CD4-positive, alpha-beta T cell treated with Interferon alpha-2 for 1 hour (primary cell): ENCODE results near the gene TTC7B.
"Not testable (repeated sequence)": the region's sequence is repeated elsewhere in the genome, so short reads cannot be mapped to it uniquely, and the experiment has no call there.

ENCODE experiments used
- DNase-seq, 2 donors: peaks; one replicate each; pipeline ENCODE4 v3.0.0-alpha.2; 2020 to 2022

TTC7B gene

DNA sequence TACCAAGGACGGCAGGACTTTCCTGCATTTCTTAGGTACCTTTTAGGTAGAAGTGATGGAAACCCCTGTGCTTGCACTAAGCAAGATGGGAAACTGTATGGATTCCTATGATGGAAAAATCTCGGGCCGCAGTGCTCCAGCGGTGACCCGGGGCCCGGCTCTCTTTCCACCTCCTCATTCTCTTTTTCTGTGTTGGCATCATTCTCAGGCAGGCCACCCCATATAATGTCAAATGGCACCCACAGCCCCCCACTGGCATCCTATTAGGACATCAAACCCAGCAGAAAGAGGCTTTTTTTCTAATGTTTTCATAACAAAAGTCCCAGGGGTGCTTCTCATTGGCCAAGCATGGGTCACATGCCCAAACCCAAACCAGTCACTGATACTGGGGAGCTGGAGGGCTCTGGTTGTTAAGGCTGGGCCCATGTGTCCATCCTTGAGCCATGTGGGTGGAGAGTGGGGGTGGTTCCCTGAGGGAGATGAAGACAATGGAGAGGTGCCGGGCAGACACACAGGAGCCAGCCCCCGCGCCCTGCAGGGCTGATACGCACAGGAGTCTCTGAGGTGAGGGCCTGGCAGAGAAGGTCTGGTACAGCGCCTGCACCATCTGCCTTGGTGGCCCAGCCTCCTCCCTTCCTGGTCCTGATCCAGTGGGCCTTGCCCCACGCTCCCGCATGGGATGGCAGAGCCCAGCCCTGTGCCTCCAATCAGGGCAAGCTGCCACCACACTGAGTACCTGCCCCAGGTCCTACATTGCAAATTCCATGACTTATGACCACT lies 277.3 kb downstream of the TTC7B start:
- DNase-seq, result no peak

DNA sequence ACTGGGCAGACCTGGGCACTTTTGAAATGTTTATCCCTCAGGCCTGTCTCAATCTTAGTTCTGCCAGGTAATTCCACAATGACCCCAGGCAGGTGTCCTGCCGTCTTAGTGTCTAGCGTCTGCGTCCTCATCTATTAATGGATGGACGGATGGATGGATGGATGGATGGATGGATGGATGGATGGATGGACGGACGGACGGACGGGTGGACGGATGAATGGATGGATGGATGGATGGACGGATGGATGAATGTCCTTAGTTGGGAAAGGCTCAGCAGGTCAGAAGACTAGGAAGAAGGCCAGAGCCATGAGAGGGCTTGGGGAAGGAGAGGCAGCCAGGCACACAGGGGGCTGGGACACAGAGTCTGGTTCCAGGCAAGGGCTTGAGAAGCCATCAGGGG lies 278.1 kb downstream of the TTC7B start:
- DNase-seq, result no peak

DNA sequence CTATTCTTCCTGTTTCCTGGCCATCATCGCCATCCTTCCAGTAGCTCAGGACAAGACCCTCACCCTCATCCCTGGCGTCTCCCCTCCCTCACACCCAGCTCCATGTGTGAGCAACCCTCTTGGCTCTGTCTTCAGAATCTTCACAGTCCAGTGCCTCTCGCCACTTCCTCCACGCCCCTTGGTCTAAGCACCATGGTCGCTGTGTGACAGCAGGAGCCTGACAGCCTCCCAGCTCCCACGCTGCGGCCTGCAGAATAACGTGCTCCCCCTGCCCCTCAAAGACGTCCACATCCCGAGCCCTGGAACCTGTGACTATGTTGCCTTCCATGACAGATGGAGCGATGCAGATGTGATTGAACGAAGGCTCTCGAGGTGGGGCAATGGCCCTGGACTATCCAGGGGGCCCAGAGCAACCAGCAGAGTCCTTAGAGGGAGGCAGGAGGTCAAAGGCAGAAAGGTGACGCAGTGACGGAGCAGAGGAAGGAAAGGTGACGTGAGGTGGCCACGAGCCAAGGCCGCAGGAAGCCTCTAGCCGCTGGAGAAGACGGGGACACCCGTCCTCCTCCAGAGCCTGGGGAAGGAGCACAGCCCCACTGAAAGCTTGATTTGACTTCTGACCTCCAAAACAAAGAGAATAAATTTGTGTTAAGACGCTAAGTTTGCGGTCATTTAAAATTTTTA lies 279.6 kb downstream of the TTC7B start:
- no peak for DNase-seq

DNA sequence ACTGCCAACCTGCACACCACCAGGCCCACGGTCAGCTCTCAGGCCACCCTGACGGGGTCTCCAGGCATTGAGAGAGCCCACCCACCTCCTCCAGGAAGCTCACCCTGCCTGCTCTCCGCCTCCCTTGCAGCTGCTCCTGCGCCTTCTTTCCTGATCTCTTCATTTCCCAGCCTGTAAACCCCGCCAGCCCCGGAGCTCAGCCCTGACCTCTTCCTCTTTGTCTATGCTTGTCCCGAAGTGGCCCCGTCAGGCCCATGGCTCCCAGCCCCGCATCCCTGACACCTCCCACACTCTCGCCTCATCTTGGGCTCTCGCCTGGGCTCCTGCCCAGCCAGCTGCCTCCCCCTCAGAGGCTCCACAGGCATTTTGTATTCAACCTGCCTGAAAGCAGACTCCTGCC lies 280.1 kb downstream of the TTC7B start:
- DNase-seq, result no peak

DNA sequence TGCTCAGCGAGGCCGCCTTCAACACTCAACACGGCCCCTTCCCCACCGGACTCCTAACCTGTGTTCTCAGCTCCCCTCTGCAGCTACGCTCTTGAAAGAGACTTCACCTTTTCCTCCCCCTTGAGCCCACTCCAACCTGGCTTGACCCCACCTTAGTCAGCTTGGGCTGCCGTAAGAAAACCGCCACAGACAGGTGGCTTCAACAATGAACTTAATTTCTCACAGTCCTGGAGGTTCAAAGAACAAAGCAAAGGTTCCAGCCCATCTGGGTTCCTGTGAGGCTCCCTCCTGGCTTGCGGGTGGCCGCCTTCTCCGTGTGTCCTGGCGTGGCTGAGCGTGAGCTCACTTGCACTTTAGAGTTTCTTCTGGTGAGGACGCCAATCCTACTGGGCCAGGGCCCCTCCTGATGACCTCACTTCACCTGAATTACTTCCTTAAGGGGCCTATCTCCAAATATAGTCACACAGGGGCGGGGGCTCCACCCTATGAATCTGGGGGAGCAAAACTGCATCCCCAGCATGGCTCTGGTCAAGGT lies 280.6 kb downstream of the TTC7B start:
- DNase-seq, result no peak

DNA sequence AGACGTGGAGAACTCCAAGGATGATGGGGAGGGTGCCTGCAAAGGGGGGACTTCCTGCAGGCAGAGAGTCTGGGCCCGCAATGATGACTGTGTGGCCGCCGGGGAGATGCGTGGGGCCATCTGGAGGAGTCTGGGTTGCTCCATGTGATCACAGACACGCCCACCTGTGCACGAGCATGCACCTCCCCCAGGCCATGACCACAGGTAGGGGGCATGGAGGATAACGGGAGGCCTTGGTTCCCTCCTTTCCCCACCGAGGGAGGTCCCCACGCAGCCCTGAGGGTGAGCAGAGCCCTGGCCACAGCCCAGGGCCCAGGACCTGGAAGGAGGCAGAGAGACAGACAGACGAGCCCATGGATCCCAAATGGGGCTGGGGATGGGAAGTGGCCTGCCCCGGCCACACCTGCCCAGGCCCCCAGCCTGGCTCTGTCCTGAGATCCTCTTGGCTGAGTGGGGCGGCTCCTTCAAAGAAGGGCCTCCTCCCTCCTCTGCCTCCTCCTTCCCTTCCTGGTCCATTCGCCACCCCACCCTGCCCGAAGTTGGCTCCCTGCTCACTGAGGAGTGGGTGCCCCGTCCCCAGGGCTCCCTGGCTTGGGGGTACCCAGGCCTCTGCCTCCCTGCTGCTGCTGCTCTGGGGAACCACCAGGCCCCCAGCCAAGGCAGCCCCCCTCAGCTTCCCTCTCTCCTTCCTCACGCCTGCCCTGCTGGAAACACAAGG lies 281.2 kb downstream of the TTC7B start:
- no peak for DNase-seq

DNA sequence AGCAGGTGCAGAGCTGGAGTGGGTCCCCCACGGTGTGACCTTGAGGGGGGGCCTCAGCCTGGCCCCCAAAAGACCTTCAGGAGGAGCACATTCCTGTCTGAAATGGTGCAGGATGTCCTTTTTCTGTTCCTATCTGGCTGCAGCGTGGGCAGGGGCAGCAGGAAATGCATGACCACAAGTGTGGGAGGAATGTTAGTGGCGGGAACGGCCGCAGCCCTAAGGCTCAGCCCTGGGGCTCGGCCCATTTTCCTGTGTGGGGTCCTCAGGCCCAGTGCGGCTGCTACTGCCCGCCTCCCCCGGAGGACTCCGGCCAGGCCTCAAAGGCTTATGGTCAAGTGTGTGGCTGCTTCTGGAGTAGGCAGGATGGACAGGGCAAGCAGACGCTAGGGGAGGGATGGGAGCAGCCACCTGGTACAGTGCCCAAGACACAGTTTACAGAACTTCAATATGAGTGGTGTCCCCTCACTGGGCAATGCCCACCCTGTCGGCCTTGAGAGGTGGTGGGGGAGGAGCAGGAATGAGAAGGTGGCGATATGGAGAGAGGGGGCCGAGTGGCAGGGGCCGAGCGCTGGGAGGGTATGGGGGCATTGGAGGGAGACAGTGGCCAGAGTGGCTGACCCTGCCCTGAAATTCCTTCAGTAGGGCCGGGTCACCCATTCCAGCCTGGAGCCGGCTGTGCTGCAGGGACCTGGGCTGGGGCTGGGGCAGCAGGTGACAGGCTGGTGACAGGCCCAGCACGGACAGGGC lies 282.0 kb downstream of the TTC7B start:
- no peak for DNase-seq

DNA sequence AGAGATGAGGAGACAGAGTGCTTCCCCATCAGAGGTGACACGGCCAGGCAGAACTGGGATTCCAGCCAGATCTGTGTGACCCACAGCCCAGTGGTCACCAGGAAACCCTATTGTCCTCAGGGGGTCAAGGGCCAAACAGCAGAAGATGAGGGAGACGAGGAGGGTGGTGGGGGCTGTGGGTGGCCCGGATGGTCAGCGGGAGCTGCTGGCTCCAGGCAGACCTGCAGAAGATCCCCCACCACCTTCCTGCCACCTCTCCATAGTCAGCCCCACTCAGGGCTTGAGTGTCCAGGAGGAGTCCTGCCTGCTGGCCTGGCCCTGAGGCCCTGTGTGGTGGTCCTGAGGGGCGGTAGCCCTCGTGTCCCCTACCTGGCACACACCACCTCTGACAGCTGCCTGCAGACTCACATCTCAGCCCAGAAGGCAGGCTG lies 282.6 kb downstream of the TTC7B start:
- no peak for DNase-seq

DNA sequence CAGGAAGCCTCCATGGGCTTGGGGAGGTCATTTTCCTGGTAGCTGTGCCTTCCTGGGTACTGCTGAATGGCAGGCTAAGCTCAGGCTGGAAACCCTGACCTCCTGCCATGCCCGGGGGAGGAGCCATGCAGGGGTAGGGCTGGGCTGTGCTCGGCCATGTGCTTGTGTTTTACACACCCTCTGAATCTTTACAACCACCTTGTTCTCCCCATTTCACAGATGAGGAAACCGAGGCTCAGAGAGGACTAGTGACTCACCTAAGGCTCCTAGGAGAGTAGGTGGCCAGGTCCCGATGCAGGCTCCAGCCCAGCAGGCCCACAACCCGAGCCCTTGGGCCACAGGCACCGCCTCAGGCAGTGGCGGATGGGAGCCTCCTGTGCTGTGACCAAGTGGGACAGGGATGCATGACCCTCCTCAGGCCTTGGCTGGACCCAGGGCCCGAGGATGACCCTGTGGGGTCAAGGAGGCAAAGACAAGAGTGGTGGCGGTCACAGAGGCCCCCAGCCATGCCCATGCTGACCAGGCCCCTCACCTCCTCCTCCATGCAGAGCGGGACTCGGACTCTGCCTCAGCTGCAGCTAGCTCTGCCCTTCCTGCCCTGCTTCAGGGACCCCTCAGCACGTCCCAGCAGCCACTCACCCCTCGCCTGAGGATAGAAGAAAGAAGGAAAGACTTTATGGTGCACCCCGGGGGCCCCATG lies 283.3 kb downstream of the TTC7B start:
- no peak for DNase-seq

DNA sequence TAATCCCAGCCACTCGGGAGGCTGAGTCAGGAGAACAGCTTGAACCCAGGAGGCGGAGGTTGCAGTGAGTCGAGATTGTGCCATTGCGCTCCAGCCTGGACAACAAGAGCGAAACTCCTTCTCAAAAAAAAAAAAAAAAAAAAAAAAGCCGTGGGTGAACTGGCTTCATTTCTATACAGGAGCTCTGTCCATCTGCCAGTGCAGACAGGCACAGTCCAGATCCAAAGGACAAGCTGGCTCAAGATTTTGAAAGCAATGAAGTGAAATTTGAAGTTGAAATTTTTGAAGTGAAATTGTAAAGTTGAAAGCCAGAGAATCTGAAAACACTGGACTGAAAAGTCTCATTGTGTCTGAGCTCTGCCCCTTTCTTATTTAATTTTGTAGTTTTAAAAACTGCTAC lies 284.7 kb downstream of the TTC7B start:
- no peak for DNase-seq

DNA sequence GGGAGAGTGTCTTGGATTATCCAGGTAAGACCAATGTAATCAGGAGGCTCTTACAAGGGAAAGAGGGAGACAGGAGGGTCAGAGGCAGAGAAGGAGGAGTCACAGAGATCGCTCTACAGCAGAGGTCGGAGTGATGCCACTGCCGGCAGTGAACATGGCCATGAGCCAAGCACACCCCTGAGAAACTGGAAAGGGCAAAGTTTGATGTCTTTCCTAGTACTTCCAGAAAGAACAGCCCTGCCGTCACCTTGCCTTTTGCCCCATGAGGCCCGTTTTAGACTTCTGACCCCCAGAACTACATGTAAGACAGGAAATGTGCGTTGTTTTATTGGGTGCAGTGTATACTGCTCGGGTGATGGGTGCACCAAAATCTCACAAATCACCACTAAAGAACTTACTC lies 285.7 kb downstream of the TTC7B start:
- no peak for DNase-seq

DNA sequence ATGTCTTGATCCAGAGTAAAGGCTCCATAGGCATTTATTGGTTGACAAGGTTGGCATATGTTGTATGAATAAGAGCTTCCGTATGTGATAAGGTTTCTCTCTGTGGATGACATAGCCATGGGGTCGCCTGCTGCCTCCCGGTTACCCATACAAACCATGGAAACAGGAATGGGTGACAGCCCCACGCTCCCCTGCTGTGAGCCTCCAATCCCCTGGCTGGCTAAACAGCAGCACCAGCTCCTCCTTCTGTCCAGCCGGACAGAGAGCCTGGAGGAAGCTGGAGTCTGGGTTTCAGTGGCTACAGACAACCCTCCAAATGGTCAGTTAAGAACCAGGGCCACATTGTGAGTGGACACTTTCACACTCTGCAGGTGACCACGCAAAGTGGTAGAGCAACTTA lies 288.3 kb downstream of the TTC7B start:
- DNase-seq, result no peak

DNA sequence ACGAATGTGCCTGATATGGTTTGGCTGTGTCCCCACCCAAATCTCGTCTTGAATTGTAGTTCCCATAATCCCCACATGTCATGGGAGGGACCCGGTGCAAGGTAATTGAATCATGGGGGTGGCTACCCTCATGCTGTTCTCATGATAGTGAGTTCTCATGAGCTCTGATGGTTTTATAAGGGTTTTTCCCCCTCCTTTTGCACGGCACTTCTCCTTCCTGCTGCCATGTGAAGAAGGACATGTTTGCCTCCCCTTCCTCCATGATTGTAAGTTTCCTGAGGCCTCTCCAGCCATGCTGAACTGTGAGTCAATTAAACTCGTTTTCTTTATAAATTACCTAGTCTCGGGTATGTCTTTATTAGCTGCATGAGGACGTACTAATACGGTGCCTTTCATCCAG lies 289.7 kb downstream of the TTC7B start:
- DNase-seq, result not testable (repeated sequence)

DNA sequence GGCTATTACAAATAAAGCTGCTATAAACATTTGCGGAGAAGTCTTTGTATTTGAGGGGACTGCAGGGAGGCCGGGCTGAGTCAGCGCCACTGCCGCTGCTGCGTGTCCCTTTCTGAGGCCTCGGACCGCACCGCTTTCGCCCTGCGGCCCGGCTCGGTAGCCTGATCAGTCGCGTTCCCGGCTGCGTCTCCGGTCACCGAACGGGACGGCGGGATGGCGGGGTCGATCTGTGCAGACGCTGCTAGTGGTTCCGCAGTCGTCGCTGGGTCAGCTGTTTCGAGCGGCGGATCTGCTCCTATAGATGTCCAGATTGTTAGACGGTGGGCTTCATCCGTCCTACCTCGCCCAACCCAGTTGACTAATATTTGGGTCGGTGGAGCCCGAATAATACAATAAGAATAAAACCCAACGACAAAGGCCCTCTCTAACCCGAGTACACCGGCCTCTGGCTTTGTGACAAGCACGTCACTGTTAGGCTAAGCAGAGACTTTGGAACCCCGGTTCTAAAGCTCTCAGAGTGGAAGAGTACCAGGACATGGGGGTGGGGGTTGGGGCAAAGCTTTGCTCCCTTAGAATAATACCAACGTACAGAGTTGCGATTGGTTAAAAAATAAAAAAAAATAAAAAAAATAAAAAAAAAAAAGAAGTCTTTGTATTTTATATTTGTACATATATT lies 290.7 kb downstream of the TTC7B start:
- not testable (repeated sequence) for DNase-seq

DNA sequence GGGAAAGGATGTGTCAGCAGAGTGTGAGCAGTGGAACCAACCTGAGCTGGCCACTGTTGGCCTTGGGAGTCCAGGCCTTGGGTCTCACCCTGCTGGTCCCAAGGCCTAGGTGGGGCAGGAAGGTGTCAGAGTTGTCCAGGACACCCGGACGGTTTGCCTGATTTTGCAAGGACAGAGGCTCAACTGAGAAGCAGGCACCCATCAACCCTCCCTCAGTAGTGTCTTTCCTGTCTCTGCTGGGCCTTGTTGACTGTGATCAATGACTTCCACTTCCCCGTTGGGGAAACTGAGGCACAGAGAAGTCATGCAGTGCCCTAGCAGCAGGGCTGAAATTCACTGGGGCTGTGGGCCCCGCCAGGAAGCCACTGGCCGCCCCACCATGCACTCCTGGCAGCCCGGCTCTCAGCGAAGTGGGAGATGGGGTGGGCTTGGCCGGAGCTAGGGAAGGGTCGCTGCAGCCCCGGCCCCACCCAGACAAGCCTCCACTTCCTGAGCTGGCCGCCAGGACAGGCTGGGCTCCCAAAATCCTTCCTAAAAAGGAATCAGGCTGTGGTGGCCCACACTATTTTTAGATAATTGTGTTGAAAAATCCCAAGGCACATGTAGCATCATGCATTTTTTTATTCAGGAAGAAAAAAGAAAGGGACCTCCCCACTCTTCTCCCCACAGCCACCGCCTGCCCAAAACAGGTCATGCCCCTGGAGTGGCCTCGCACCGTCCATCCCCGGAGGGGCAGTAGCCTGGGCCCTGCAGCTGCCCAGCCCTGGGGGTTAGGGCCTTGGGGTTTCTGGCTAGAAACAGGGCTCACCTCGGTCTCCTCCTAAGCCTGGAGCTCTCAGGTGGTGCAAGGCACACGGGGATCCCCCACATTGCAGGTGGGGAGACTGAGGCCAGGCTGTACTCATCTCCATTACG lies 292.0 kb downstream of the TTC7B start:
- DNase-seq, result no peak

DNA sequence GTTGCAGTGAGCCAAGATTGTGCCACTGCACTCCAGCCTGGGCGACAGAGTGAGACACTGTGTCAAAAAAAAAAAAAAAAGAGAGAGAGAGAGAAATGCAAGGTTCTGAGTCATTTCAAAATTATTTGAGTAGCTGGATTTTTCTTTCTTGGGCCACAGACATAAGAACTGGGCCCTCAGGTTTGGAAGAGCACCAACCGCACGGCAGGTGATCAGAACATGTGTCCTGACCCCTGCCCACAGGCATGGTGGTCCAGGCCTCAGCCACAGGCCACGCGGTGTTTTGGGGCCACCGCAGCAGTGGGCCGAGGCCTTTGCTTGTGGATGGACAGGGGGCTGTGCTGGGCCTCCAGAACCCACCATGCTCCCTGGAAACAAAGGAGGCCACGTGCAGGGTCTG lies 292.7 kb downstream of the TTC7B start:
- no peak for DNase-seq

DNA sequence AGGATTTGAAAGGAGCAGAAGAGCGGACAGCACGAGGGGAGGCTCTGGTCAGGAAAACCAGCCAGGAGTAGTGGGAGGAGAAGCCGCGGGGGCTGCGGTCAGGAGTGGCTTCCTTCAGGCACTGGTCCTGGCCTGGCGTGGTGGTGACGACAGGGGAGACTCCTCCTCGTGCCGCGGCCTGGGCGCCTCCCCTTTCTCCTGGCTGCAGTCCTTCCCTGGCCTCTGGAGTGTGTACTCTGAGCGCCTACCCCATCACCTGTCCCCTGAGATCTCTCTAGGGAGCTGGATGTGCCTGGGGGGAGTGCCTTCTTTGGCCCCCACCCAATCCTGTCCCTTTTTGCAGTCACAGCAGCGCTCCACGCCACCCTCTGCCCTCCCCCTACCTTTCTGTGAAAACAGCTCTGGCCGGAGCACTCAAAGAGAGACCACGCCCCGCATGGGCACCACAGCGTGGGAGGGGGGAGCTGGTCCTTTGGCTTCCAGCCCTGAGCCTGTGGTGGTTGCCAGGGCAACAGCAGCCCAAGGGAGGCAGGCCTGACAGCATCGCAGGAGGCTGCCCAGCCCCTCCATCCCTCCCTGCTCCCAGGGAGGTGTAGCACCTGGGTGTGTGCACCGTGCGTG lies 293.5 kb downstream of the TTC7B start:
- DNase-seq, result no peak

DNA sequence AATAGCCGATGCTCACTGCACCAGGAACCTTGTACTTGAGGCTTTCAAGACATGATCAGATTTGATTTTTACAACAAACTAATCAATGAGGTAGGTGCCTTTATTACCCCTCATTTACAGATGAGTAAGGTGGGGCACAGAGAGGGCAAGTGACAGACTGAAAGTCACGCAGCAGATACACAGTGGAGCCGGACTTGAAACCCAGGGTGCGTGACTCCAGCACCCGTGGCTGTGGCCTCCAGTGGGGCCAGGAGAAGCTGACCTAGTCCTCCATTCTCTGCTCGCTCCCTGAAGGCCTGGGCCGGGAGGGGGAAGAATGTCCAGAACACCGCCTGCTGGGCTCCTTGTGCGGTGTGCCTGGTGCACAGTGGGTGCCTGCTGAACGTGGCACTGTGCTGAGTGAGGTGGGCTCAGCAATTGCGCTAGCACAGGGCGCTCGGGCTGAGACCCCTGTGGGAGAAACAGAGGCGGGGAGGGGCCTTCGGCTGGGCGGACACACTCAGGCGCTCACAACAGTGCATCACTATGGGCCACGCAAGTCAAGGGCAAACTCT lies 294.2 kb downstream of the TTC7B start:
- DNase-seq, result no peak

DNA sequence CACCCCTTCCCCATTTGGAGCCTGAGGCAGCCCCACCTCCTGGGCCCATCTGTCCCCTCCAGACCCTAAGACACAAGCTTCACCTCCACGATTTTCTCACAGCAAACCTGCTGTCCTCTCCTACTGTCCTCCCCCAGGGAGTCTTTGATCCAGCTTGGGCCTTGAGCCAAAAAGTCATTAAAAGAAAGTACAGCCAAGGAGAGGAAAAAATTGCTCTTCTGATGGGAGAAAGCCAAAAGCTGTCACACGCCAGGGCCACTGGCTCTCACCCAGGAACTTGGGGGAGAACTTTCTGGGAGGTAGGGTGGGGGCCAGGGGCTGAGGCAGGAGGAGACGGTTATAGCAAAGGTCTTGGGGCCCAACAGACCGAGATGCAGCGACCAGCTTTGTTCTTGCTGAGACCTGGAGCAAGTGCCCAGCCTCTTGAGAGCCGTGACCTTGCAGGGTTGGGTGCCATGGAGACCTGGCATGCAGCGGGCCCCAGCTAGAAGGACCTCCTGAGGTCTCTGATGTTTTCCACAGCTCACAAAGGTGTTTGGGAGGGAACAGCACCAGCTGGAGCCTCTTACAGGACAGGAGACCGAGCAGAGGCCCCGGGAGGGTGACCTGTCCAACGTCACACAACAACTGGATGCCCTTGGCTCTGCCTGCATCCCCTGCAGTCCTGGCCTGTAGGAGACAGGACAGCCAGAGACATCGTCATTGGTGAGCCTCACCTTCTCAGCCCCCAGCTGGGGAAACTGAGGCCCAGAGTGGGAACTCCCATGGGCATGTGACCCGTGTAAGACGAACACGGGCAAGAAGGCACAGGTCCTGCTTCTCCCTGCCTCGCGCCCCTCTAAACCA lies 294.9 kb downstream of the TTC7B start:
- no peak for DNase-seq
